HFFc6 (cell line): ENCODE measurements around the gene FRAS1. TPM values are rescaled to one million over a fixed set of nuclear protein-coding genes. Genes with fewer than 3 reads are reported as not detected.

ENCODE experiments used
- DNase-seq: peaks from one replicate; pipeline ENCODE4 v3.0.0-alpha.2; 2018
- H3K27ac Mint-ChIP-seq: 2 replicates; pipeline ENCODE4 v1.8.0; 2020; ENCODE audit warnings: mild to moderate bottlenecking, mixed read lengths
- H3K27me3 Mint-ChIP-seq: 2 replicates; pipeline ENCODE4 v1.8.0; 2021; ENCODE audit warnings: mild to moderate bottlenecking, moderate library complexity, mixed read lengths; ENCODE audit not compliant: insufficient read depth
- H3K36me3 Mint-ChIP-seq: 2 replicates; pipeline ENCODE4 v1.8.0; 2021; ENCODE audit warnings: low read depth, mixed read lengths
- H3K4me1 Mint-ChIP-seq: 2 replicates; pipeline ENCODE4 v1.8.0; 2020; ENCODE audit warnings: low read depth, mixed read lengths
- H3K4me3 Mint-ChIP-seq: 2 replicates; pipeline ENCODE4 v1.8.0; 2020; ENCODE audit warnings: mild to moderate bottlenecking, moderate library complexity, mixed read lengths
- H3K9me3 Mint-ChIP-seq: 2 replicates; pipeline ENCODE4 v1.8.0; 2020; ENCODE audit warnings: mild to moderate bottlenecking, mixed read lengths
- total RNA-seq, 6 experiments: library from RNA; stranded (reverse); fragmentation: NEBNext Ultra II Directional; extraction: Animal tissue kit (Norgen Biotek cat#: 25700); gene quantifications; 2 replicates in 1 of 6; 3 replicates in 5 of 6; pipeline ENCODE4 v1.2.3, GENCODE V29; 2021
- TF ChIP-seq, protein P1 (sequence below): fragments of 200-600 bp; sonication (generic); IDR thresholded peaks from 2 replicates; pipeline ENCODE4 v1.5.0; 2021; ENCODE audit warnings: antibody characterized with exemption, mild to moderate bottlenecking

FRAS1 gene
- total RNA-seq, 6 experiments from 2014 or later = 1.7 to 11.0 (median 2.3) TPM

DNA sequence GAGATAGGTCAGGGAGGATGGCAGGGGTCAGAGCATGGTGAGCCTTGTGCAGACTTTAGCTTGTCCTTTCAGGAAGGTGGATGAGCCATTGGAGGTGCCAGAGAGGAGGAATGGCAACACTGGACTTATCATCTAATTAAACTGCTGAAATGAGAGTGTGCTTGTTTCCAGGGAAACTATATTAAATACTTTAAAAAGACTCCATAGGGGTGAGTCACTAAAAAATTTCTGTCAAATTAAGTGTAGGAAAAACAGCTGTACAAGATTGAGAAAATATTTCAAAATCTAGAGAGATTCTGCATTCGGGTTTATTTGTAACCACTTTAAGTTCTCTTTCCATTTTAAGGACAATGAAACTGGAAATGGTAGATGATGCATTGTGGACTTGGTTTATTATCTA lies 11.4 kb downstream of the FRAS1 start:
- H3K27ac Mint-ChIP-seq = no peak overlapping the region

DNA sequence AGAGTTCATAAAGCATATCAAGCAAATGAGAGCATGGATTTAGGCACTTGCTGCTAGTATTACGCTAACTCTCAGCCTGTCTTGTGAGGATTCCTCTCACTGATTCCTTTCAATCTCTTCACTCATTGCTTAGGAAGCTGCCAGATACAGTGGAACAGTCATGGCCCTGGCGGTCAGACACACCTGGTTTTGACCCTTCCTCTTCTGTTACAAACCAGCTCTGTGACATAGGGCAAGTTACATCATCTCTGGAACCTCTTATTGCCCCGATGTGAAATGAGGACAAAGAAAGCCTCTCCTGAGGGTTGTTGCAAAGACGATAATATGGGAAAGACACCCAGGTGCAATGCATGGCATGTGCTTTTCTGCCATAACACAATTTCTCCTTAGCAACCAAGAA lies 12.2 kb downstream of the FRAS1 start:
- H3K27me3 Mint-ChIP-seq = peaks cover 1% of the 10 kb centered on the region; the same call in 1 of the 2 replicates
- no peaks in the 10 kb centered on the region; the same call in 1 of the 2 replicates for H3K4me1 Mint-ChIP-seq
- no peak overlapping the region for H3K27ac Mint-ChIP-seq
- no peak overlapping the region for H3K4me3 Mint-ChIP-seq
- TF ChIP-seq, protein P1, sequence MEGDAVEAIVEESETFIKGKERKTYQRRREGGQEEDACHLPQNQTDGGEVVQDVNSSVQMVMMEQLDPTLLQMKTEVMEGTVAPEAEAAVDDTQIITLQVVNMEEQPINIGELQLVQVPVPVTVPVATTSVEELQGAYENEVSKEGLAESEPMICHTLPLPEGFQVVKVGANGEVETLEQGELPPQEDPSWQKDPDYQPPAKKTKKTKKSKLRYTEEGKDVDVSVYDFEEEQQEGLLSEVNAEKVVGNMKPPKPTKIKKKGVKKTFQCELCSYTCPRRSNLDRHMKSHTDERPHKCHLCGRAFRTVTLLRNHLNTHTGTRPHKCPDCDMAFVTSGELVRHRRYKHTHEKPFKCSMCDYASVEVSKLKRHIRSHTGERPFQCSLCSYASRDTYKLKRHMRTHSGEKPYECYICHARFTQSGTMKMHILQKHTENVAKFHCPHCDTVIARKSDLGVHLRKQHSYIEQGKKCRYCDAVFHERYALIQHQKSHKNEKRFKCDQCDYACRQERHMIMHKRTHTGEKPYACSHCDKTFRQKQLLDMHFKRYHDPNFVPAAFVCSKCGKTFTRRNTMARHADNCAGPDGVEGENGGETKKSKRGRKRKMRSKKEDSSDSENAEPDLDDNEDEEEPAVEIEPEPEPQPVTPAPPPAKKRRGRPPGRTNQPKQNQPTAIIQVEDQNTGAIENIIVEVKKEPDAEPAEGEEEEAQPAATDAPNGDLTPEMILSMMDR = no peak
- H3K36me3 Mint-ChIP-seq = no peaks in the 10 kb centered on the region
- H3K9me3 Mint-ChIP-seq = no peaks in the 10 kb centered on the region
- no peak for DNase-seq

More for the DNA sequence above, 11.4 kb downstream of the FRAS1 start:
- DNase-seq = no peak
- no peak overlapping the region for H3K4me3 Mint-ChIP-seq
- H3K4me1 Mint-ChIP-seq = no peaks in the 10 kb centered on the region; the same call in 1 of the 2 replicates
- H3K27me3 Mint-ChIP-seq = peaks cover 1% of the 10 kb centered on the region; the same call in 1 of the 2 replicates
- H3K36me3 Mint-ChIP-seq = no peaks in the 10 kb centered on the region
- TF ChIP-seq, protein P1 = no peak
- H3K9me3 Mint-ChIP-seq = no peaks in the 10 kb centered on the region

DNA sequence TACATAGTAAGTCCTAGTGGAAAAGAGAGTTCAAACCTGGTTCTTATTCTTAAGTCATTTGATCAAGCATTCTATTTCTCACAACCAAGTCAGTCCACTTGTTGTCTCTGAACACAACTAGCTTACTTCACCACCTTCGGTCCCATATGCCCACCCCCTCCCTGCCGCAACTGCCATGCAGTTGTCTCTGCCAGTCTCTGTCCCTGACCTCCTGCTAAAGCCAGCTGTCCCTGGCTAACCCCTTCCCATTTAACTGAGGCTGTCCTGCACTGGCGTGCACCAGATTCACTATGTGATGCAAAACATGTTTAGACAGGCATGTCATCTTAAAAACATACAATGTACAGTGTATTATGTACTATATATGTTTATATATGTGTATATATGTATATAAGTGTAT lies 12.7 kb downstream of the FRAS1 start:
- DNase-seq = no peak
- H3K4me3 Mint-ChIP-seq = no peak overlapping the region

DNA sequence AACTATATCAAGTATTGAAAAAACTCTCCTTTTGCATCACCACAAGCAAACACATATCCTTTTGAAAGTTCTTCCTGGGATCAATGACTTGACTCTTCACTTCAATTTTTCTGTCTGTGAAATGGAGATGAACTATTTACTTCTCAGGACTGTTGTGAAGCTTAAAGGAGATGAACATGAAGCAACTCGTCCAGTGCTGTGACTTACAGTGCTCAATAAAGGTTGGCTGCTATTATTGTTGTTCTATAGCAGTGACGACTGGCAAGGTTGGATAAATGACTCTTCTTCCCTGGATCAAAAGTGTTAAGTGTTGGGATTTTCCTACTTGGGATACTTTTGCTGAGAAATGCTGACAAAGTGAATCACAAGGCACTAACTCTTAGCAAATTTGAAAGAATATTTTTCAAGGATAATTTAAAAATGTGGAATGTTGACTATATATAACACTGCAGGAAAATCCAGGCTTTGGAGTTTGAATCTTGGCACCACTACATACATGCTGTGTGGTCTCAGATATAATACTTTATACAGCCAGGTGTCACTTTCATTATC lies 13.7 kb downstream of the FRAS1 start:
- H3K4me3 Mint-ChIP-seq = no peak overlapping the region
- no peak overlapping the region for H3K27ac Mint-ChIP-seq
- TF ChIP-seq, protein P1 = no peak
- no peaks in the 10 kb centered on the region for H3K9me3 Mint-ChIP-seq
- DNase-seq = no peak
- H3K36me3 Mint-ChIP-seq = no peaks in the 10 kb centered on the region
- peaks cover 1% of the 10 kb centered on the region for H3K27me3 Mint-ChIP-seq
- H3K4me1 Mint-ChIP-seq = no peaks in the 10 kb centered on the region; the same call in 1 of the 2 replicates

More for the DNA sequence above, 12.7 kb downstream of the FRAS1 start:
- Mint-ChIP-seq H3K9me3 (no peaks in the 10 kb centered on the region), H3K4me1 (no peaks in the 10 kb centered on the region; the same call in 1 of the 2 replicates), H3K36me3 (no peaks in the 10 kb centered on the region), H3K27me3 (peaks cover 1% of the 10 kb centered on the region), H3K27ac (no peak overlapping the region)
- TF ChIP-seq, protein P1 = no peak

DNA sequence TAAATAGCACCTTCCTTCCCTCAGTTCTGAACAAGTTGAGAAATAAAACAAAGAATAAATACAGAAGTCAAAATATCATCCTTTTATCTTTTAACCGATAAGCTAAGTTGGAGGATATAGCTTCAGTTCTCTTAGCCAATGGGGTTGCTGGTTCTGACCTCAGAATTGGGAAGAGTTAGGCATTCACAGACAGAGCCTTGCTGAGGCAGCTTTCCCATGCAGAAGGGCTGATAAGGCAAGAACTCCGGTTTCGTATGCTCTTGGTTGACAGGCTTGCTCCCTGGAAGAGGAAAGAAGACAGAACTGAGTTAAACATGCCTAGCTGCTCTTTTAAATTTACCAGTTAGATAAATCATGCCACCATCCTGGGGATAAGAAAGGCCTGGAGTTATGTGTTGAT lies 17.6 kb downstream of the FRAS1 start:
- no peak for DNase-seq
- no peaks in the 10 kb centered on the region for H3K36me3 Mint-ChIP-seq
- TF ChIP-seq, protein P1 = no peak
- no peaks in the 10 kb centered on the region; the same call in 1 of the 2 replicates for H3K27me3 Mint-ChIP-seq
- H3K4me1 Mint-ChIP-seq = no peaks in the 10 kb centered on the region
- no peak overlapping the region for H3K27ac Mint-ChIP-seq
- H3K4me3 Mint-ChIP-seq = no peak overlapping the region
- H3K9me3 Mint-ChIP-seq = no peaks in the 10 kb centered on the region
